HL-60 (cell line): ENCODE results near the gene SRCIN1.

ENCODE experiments used
- TF ChIP-seq, protein P1 (sequence below): IDR thresholded peaks from one replicate; pipeline ENCODE4 v1.5.1; 2011; ENCODE audit warnings: low read length, control low read depth, inconsistent platforms; ENCODE audit not compliant: insufficient read depth
- TF ChIP-seq, protein P2 (sequence below): IDR thresholded peaks from 2 replicates; pipeline ENCODE4 v1.6.1; 2012; ENCODE audit warnings: low read depth; ENCODE audit not compliant: insufficient replicate concordance

DNA sequence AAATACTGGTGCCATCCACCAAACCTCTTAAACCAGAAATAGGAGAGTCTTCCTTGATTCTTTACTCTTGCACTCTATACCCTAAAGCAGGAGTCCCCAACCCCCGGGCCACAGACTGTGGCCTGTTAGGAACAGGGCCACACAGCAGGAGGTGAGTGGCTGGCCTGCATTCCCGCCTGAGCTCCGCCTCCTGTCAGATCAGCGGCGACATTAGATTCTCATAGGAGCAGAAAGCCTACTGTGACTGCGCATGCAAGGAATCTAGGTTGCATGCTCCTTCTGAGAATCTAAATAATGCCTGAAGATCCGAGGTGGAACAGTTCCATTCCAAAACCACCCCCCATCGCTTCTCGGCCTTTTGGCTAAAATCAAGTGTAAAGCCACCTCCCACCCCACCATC lies 30.3 kb upstream of the SRCIN1 start:
- TF ChIP-seq, protein P1, sequence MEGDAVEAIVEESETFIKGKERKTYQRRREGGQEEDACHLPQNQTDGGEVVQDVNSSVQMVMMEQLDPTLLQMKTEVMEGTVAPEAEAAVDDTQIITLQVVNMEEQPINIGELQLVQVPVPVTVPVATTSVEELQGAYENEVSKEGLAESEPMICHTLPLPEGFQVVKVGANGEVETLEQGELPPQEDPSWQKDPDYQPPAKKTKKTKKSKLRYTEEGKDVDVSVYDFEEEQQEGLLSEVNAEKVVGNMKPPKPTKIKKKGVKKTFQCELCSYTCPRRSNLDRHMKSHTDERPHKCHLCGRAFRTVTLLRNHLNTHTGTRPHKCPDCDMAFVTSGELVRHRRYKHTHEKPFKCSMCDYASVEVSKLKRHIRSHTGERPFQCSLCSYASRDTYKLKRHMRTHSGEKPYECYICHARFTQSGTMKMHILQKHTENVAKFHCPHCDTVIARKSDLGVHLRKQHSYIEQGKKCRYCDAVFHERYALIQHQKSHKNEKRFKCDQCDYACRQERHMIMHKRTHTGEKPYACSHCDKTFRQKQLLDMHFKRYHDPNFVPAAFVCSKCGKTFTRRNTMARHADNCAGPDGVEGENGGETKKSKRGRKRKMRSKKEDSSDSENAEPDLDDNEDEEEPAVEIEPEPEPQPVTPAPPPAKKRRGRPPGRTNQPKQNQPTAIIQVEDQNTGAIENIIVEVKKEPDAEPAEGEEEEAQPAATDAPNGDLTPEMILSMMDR, result no peak
- TF ChIP-seq, protein P2, sequence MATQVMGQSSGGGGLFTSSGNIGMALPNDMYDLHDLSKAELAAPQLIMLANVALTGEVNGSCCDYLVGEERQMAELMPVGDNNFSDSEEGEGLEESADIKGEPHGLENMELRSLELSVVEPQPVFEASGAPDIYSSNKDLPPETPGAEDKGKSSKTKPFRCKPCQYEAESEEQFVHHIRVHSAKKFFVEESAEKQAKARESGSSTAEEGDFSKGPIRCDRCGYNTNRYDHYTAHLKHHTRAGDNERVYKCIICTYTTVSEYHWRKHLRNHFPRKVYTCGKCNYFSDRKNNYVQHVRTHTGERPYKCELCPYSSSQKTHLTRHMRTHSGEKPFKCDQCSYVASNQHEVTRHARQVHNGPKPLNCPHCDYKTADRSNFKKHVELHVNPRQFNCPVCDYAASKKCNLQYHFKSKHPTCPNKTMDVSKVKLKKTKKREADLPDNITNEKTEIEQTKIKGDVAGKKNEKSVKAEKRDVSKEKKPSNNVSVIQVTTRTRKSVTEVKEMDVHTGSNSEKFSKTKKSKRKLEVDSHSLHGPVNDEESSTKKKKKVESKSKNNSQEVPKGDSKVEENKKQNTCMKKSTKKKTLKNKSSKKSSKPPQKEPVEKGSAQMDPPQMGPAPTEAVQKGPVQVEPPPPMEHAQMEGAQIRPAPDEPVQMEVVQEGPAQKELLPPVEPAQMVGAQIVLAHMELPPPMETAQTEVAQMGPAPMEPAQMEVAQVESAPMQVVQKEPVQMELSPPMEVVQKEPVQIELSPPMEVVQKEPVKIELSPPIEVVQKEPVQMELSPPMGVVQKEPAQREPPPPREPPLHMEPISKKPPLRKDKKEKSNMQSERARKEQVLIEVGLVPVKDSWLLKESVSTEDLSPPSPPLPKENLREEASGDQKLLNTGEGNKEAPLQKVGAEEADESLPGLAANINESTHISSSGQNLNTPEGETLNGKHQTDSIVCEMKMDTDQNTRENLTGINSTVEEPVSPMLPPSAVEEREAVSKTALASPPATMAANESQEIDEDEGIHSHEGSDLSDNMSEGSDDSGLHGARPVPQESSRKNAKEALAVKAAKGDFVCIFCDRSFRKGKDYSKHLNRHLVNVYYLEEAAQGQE, result no peak
